Nephron progenitor cell (in vitro differentiated cells): ENCODE results near the gene TRABD2B.

ENCODE experiments used
- DNase-seq: peaks from one replicate; pipeline ENCODE4 v3.0.0; 2021
- H3K27ac Mint-ChIP-seq: 2 replicates; pipeline ENCODE4 v1.8.0; 2021; ENCODE audit warnings: mild to moderate bottlenecking, moderate library complexity, mixed read lengths
- H3K27me3 Mint-ChIP-seq: 2 replicates; pipeline ENCODE4 v1.8.0; 2021; ENCODE audit warnings: mild to moderate bottlenecking, low read depth, mixed read lengths; ENCODE audit not compliant: poor library complexity
- H3K36me3 Mint-ChIP-seq: 2 replicates; pipeline ENCODE4 v1.8.0; 2021; ENCODE audit warnings: low read depth, mixed read lengths
- H3K4me1 Mint-ChIP-seq: 2 replicates; pipeline ENCODE4 v1.8.0; 2021; ENCODE audit warnings: mixed read lengths
- H3K4me3 Mint-ChIP-seq: 2 replicates; pipeline ENCODE4 v1.8.0; 2021; ENCODE audit warnings: mild to moderate bottlenecking, moderate library complexity, mixed read lengths
- H3K9me3 Mint-ChIP-seq: 2 replicates; pipeline ENCODE4 v1.8.0; 2021; ENCODE audit warnings: mild to moderate bottlenecking, moderate library complexity, mixed read lengths
- TF ChIP-seq, protein P1 (sequence below): fragments of 200-600 bp; sonication (generic); IDR thresholded peaks from 2 replicates; pipeline ENCODE4 v1.5.0; 2021; ENCODE audit warnings: antibody characterized with exemption

Gene TRABD2B

DNA sequence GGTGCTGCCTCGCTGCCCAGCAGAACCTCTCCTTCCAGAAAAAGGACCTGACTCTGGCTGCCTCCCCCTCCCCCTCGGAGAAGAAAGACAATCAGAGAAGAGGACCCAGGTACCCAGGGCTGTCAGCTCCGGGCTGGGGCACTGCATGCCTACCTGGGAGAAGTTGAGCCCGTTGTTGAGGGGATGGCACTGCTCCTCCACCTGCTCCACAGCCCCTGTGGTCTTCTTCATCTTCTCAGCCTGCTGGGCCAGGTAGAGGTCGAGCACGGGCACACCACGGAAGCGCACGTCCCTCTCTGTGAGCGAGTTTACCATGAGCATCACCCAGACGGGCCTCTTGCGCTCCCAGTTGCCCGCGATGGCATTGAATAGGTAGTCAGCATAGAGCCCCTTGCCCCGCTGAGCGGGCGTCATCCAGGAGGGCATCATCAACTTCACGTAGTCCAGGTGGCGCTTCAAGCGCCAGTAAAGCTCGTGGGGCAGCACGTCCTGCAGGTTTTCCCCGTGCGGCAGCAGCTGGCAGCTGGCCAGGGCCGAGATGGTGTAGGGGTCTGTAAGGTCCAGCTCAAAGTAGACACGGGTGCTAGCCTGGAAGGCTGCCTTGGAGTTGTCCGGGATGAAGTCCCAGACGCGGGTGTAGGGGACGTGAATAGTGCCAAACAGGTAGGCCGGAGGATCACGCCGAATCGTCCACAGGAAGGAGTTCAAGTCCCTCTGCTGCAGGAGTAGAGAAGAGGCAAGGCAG lies 3.1 kb downstream of the TRABD2B start:
- TF ChIP-seq, protein P1, sequence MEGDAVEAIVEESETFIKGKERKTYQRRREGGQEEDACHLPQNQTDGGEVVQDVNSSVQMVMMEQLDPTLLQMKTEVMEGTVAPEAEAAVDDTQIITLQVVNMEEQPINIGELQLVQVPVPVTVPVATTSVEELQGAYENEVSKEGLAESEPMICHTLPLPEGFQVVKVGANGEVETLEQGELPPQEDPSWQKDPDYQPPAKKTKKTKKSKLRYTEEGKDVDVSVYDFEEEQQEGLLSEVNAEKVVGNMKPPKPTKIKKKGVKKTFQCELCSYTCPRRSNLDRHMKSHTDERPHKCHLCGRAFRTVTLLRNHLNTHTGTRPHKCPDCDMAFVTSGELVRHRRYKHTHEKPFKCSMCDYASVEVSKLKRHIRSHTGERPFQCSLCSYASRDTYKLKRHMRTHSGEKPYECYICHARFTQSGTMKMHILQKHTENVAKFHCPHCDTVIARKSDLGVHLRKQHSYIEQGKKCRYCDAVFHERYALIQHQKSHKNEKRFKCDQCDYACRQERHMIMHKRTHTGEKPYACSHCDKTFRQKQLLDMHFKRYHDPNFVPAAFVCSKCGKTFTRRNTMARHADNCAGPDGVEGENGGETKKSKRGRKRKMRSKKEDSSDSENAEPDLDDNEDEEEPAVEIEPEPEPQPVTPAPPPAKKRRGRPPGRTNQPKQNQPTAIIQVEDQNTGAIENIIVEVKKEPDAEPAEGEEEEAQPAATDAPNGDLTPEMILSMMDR, result no peak
- Mint-ChIP-seq H3K4me1 (peaks cover 74% of the 10 kb centered on the region), H3K9me3 (no peaks in the 10 kb centered on the region), H3K27ac (peak overlapping the region; percentile 91), H3K4me3 (peak overlapping the region; percentile 97), H3K36me3 (peaks cover 47% of the 10 kb centered on the region), H3K27me3 (peaks cover 52% of the 10 kb centered on the region)
- DNase-seq, result no peak

DNA sequence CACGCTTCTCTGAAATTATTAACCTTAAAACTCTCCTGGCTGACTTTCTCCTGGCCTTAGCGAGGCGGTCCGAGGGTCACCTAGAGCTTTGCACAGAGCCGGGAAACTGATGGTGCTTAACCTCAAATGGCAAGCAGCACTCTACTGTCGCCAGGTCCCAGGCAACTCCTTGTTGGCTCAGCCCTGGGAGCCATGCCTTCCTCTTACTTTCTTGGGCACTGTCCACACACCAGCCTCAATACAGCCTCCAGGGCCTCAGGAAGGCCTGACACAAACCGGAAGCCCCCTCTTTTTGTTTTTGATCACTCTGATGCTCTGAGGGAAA lies 3.8 kb downstream of the TRABD2B start:
- Mint-ChIP-seq H3K36me3 (peaks cover 53% of the 10 kb centered on the region), H3K4me3 (peak overlapping the region; percentile 97), H3K27ac (peak overlapping the region; percentile 91), H3K9me3 (no peaks in the 10 kb centered on the region), H3K4me1 (peaks cover 69% of the 10 kb centered on the region), H3K27me3 (peaks cover 50% of the 10 kb centered on the region)
- no peak for DNase-seq
- TF ChIP-seq, protein P1, result no peak

DNA sequence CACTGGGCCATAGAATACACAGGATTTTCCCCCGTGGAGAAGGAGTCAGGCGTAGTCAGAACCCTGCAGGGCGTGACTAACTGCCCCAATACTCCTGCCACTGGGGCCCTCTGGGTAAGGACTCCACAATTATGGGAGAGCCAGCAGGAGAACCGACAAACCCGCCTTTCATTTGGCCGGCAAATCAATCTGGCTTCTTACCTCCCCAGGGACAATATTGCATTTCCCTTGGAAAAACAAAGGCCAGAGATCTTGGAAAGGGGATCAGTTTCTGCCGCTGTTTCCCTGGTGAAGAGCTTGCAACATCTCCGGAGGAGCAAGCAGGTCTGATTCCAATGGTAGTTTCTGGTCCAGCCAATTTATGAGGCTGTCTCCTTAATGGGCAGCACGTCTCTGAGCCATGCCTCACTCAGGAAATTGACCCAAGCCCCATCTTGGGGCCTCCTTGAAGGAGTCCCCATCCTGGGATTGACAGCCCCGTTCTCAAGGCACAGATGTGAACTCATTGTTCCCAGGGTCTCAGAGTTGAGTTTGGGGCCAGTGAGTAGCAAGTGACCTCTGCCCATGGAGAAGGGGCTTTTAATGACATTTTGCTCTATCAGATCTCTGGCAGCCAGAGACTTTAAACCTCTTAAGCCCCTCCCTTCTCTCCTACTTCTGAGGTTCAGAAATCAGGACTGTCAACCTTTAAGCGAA lies 4.3 kb downstream of the TRABD2B start:
- Mint-ChIP-seq H3K36me3 (peaks cover 58% of the 10 kb centered on the region), H3K27ac (peak overlapping the region; percentile 91), H3K9me3 (no peaks in the 10 kb centered on the region), H3K4me3 (peak overlapping the region; percentile 97), H3K4me1 (peaks cover 69% of the 10 kb centered on the region), H3K27me3 (peaks cover 45% of the 10 kb centered on the region)
- TF ChIP-seq, protein P1, result no peak
- peak; percentile 39 for DNase-seq

DNA sequence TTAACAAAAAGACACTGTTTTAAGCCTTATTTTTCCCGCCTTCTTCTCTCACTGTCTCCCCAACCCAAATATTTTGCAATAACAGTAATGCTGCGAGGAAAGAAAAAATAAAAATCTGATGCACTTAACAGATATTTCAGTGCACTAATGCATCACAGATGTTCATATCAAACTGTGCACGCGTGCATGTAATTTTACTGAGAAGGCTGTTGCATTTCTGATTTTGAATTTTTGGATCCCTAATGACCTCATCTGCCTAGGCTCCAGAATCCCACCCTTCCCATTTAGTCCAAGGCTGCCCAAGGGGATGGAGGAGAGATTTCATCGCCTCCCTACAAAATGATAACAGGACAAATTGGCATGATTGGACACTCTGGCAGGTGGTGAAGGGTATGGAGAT lies 5.5 kb downstream of the TRABD2B start:
- peak overlapping the region; percentile 97 for H3K4me3 Mint-ChIP-seq
- TF ChIP-seq, protein P1, result no peak
- H3K27me3 Mint-ChIP-seq, result peaks cover 52% of the 10 kb centered on the region
- peaks cover 66% of the 10 kb centered on the region for H3K36me3 Mint-ChIP-seq
- no peak overlapping the region for H3K27ac Mint-ChIP-seq
- H3K4me1 Mint-ChIP-seq, result peaks cover 72% of the 10 kb centered on the region
- no peak for DNase-seq
- no peaks in the 10 kb centered on the region for H3K9me3 Mint-ChIP-seq

DNA sequence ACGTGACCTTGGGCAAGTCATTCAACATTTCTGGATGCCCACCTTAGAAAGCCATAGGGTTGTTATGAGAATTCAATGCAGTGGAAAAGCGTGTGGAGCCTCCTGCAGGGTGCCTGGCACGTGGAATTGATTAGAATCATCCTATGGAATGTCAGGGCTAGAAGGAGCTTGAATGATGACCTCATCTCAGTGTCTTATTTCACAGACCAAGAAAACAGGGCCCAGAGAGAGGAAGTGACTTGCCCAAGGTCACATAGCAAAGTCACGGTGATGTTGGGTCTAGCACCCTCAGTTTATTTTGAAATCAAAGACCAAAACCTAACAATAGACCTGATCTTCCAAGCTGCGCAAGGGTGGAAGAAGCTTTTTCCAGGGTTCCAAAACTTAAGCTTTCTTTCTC lies 6.0 kb downstream of the TRABD2B start:
- TF ChIP-seq, protein P1, result no peak
- H3K36me3 Mint-ChIP-seq, result peaks cover 71% of the 10 kb centered on the region
- no peak for DNase-seq
- peaks cover 75% of the 10 kb centered on the region for H3K4me1 Mint-ChIP-seq
- peak overlapping the region; percentile 97 for H3K4me3 Mint-ChIP-seq
- no peak overlapping the region for H3K27ac Mint-ChIP-seq
- no peaks in the 10 kb centered on the region for H3K9me3 Mint-ChIP-seq
- peaks cover 56% of the 10 kb centered on the region for H3K27me3 Mint-ChIP-seq
